ENCODE measurements around the gene TSN. TPM values are rescaled to one million over a fixed set of nuclear protein-coding genes. Genes with fewer than 3 reads are reported as not detected.

The TSN gene
- total and polyA plus RNA-seq, 2 experiments from 2014 or later, result 62.5 to 94.8 TPM

- Mint-ChIP-seq H3K4me1 (peaks cover 24% of the 10 kb centered on the region), H3K27me3 (ENCODE audit: insufficient read depth, low read depth, poor library complexity) (no peaks in the 10 kb centered on the region), H3K27ac (no peak overlapping the region), H3K36me3 (ENCODE audit: low read depth) (no peaks in the 10 kb centered on the region; the same call in 2 of the 3 replicates), H3K9me3 (no peaks in the 10 kb centered on the region), H3K4me3 (no peak overlapping the region)
- DNase-seq (ENCODE audit: low spot score) (no peak), ATAC-seq (peak; percentile 36; the same call in 2 of the 3 replicates)
- no peak overlapping the region for H3K27ac ChIP-seq (ENCODE audit: low read depth)
- no peak overlapping the region for H3K4me2 ChIP-seq
- TF ChIP-seq EZH2phosphoT487 (IDR thresholded peaks at IDR 0.05; ENCODE audit: unreplicated experiment) (no peak), EZH2 (IDR thresholded peaks at IDR 0.05; ENCODE audit: low read depth, unreplicated experiment) (no peak), STAT1 (IDR thresholded peaks at IDR 0.05; ENCODE audit: unreplicated experiment) (no peak), ETS1 (IDR thresholded peaks at IDR 0.05) (no peak), POLR2AphosphoS5 (IDR thresholded peaks at IDR 0.05; ENCODE audit: low read depth) (no peak), ZNF462 (CRISPR knock-in tag; IDR thresholded peaks at IDR 0.05) (no peak), CREB1 (CRISPR knock-in tag; IDR thresholded peaks at IDR 0.05; ENCODE audit: low read depth) (no peak)
- H3K79me2 ChIP-seq (replicated peaks; ENCODE audit: insufficient read depth), result no peaks in the 10 kb centered on the region
- no peaks in the 10 kb centered on the region; the same call in 1 of the 2 replicates for H3K36me3 ChIP-seq (ENCODE audit: insufficient read depth)
- no peaks in the 10 kb centered on the region for H3K9me2 ChIP-seq (ENCODE audit: insufficient read depth)
- no peaks in the 10 kb centered on the region; the same call in 1 of the 2 replicates for H3K4me1 ChIP-seq (ENCODE audit: insufficient read depth)
- H3K27me3 ChIP-seq (ENCODE audit: insufficient read depth), result no peaks in the 10 kb centered on the region
- no peaks in the 10 kb centered on the region for H4K20me1 ChIP-seq (replicated peaks; ENCODE audit: insufficient read depth)
- H2AFZ ChIP-seq, result peak overlapping the region; percentile 80
- H3K4me3 ChIP-seq, result no peak overlapping the region
- no peaks in the 10 kb centered on the region for H3F3A ChIP-seq (replicated peaks; ENCODE audit: low read depth)
These were observed 45.5 kb upstream of the TSN start for GRCh38 chr2:121709776-121710469.

Measured in GM23338 (cell line).